CD4-positive, alpha-beta T cell treated with Interleukin-4 for 4 hours (primary cell): ENCODE results near the gene DAGLA.

ENCODE experiments used
- DNase-seq: peaks from one replicate; pipeline ENCODE4 v3.0.0-alpha.2; 2020

The DAGLA gene

GRCh38 chr11:61731211-61731951, 51.2 kb downstream of the DAGLA start:
- no peak for DNase-seq

DNA sequence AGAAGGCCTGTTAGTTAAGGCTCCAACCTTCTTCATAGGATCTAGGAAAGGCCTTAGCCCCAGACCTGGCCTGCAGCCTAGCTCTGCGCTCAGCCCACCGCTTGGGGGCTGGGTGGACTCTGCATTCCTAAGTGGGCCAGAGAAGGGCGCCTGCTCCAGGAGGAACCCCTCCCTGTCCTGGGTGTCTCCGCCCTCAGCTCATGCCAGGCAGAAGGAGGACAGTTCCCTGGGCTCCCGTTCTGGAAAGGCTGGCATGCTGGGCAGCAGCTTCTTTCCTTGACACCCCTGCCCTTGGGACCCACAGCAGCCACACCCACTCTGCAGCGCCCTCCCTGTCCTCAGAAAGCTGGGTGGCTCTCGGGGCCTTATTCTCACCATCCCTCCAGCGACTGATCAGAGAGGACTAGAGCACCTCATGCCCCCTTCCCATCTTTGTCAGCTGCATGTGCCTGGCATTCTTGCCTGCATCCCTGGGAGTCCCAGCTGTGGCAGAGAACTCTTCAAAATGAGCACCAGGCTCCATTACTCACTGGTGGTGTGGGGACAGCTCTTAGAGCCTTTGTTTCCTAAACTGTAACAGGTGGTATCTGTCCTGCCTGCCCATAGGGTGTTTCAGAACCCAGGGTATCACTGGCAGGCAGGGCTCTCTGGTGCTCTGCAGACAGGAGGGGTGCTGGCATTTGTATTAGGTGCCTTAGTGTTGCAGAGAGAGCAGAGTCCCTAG, 51.9 kb downstream of the DAGLA start:
- no peak for DNase-seq

- DNase-seq: no peak
Observed at GRCh38 chr11:61732705-61733104, 52.5 kb downstream of the DAGLA start.

GRCh38 chr11:61733120-61733978, 53.2 kb downstream of the DAGLA start:
- peak; percentile 80 for DNase-seq

DNA sequence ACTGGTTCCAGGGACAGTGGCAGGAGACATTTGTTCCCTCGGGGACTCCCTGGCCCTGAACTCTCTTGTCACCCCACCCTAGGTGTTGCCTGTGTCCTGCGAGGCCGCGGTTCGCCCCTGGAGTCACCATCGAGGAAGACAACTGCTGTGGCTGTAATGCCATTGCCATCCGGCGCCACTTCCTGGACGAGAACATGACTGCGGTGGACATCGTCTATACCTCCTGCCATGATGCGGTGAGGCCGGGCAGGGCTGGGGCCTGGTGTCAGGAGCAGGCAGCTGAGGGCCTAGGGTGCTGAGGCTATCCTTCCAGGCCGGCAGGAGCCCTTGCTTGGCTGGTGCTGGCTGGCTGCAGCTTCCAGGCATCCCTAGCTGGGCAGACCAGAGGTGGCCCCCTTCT, 54.6 kb downstream of the DAGLA start:
- DNase-seq: no peak

- DNase-seq: no peak
Observed at GRCh38 chr11:61735391-61735790, 55.2 kb downstream of the DAGLA start.

DNA sequence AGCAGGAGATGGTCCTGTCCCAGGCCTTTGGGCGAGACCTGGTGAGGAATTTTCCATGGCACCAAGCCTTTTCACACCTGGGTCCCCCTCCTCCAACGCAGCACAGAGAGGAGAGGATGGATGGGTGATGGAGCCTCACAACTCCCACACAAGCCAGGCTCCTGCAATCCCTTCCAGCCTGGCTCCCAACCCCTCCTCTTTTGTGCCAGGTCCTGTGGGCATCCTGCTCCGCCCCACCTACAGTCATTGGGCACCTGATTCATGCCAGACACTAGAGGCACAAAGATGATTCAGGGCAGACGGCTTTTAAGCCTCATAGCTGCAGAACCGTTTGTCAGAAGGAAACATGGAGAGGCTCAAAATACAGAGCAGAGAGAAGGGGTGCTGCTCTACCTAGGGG, 56.1 kb downstream of the DAGLA start:
- no peak for DNase-seq

DNA sequence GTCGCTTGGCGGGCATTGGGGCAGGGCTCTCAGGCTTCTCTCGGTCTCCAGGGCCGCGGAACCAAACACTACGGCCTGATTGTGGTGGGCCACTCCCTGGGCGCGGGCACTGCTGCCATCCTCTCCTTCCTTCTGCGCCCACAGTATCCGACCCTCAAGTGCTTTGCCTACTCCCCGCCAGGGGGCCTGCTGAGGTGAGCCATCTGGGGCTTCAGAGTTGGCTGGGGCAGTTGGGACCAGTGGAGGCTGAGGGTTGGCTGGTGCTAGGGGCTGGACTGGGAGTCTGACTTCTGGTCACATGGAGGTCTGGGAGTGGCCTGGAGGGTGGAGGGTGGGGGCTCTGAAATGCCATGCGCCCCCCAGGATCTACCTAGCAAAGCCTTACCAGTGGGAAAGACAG, 56.9 kb downstream of the DAGLA start:
- DNase-seq: no peak

DNA sequence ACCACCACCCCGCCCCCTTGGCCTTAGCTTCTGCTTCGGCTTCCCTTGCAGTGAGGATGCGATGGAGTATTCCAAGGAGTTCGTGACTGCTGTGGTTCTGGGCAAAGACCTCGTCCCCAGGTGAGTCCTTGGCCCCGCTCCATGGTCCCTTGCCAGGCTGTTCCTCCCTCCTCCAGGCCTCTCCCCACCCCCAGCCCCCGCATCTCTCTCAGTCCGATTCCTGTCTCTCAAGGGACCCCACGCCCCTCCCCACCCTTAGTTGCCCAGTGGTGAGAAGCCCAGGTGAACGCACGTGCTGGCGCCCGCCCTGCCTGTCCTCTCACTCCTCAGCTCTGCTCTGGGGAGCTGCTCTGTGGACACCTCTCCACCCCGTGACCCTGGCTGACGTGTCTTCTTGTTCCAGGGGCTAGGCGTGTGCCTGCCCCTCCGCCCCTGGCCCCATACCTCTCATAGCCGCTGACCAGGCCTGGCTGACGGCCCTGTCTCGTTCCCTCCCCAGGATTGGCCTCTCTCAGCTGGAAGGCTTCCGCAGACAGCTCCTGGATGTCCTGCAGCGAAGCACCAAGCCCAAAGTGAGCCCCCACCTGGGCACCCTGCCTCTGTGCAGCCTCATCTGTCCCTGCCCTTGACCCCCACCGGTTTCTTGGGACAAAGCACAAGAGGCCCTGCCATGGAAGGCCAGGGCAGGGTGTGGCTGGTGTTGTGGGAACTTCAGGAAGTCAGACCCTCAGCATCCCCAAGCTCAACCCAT, 57.6 kb downstream of the DAGLA start:
- DNase-seq: no peak

DNA sequence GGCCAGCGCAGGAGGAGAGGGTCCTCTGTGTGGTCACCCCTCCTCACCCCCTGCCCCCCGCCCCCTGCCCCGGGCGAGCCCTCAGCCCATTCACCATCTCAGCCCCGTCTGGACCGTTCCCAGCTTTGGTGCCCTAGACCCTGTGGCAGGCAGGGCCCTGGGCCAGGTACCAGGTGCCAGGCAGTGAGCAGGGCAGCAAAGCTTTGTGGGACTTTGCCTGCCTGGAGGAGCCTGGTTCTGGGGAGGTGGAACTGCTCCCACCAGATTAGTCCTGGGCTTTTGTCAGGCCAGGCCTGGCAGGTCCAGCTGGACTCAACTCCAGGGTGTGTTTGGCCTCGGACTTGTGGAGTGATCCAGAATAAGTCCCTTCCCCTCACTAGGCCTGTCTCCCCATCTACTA, 58.6 kb downstream of the DAGLA start:
- no peak for DNase-seq

- no peak for DNase-seq
Observed at GRCh38 chr11:61739413-61739812, 59.2 kb downstream of the DAGLA start.

GRCh38 chr11:61739966-61740365, 59.8 kb downstream of the DAGLA start:
- no peak for DNase-seq

DNA sequence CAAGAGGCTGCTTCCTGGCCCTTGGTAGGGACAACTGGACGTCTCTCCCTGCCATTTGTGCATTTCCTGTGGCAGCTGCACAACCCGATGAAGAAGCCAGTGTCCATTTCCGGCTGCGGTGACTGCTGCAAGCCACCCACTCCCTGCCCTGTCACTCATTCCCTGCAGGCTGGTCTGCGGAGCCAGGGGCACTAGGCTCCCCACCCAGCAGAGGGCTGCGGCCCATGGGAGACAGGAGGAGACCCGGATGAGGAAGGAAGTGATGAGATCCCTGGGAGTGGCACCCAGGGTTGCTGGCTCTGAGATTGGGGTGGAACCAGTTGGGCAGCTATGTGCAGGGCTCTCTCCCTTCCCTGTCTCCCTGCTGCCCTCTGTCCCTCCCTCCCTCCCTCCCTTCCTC, 62.2 kb downstream of the DAGLA start:
- DNase-seq: no peak

DNA sequence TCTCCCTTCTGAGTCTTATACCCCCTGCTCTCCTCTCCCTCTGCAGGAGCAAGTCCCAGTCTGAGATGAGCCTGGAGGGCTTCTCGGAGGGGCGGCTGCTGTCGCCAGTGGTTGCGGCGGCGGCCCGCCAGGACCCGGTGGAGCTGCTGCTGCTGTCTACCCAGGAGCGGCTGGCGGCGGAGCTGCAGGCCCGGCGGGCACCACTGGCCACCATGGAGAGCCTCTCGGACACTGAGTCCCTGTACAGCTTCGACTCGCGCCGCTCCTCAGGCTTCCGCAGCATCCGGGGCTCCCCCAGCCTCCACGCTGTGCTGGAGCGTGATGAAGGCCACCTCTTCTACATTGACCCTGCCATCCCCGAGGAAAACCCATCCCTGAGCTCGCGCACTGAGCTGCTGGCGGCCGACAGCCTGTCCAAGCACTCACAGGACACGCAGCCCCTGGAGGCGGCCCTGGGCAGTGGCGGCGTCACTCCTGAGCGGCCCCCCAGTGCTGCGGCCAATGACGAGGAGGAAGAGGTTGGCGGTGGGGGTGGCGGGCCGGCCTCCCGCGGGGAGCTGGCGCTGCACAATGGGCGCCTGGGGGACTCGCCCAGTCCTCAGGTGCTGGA, 63.4 kb downstream of the DAGLA start:
- DNase-seq: no peak

DNA sequence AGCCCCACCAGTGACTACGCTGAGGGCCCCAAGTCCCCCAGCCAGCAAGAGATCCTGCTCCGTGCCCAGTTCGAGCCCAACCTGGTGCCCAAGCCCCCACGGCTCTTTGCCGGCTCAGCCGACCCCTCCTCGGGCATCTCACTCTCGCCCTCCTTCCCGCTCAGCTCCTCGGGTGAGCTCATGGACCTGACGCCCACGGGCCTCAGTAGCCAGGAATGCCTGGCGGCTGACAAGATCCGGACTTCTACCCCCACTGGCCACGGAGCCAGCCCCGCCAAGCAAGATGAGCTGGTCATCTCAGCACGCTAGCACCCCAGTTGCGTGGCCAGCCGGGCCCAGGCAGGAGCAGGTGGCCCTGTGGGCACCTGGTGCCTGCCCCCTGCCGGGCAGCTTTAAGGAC, 64.0 kb downstream of the DAGLA start:
- no peak for DNase-seq

DNA sequence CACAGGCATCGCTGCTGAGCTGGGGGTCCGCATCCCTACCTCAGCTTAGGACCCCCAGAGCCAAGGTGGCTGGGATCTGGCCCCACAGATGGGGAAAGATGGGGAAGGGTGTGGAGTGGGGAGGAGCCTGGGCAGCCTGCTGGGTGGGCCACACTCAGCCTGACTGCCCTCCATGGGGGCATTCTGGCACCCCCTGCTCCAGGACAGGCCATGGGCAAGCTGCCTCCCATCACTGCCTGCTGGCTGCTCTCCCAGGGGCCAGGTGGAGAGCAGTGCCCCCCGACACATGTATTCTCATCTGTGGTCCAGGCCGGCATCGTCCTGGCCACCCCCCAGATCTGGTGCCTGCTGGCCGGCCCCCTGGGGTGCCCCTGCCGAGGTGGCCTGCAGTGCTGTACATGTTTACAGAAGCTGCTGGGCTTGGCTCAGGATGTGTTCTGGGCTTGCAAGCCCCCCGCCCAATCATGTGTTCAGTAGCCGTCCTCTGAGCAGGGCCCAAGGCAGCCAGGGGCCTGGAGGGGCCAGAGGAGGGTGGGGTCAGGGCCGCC, 64.5 kb downstream of the DAGLA start:
- no peak for DNase-seq

- no peak for DNase-seq
Observed at GRCh38 chr11:61745781-61746441, 65.7 kb downstream of the DAGLA start.

GRCh38 chr11:61746442-61747191, 66.4 kb downstream of the DAGLA start:
- DNase-seq: no peak

DNA sequence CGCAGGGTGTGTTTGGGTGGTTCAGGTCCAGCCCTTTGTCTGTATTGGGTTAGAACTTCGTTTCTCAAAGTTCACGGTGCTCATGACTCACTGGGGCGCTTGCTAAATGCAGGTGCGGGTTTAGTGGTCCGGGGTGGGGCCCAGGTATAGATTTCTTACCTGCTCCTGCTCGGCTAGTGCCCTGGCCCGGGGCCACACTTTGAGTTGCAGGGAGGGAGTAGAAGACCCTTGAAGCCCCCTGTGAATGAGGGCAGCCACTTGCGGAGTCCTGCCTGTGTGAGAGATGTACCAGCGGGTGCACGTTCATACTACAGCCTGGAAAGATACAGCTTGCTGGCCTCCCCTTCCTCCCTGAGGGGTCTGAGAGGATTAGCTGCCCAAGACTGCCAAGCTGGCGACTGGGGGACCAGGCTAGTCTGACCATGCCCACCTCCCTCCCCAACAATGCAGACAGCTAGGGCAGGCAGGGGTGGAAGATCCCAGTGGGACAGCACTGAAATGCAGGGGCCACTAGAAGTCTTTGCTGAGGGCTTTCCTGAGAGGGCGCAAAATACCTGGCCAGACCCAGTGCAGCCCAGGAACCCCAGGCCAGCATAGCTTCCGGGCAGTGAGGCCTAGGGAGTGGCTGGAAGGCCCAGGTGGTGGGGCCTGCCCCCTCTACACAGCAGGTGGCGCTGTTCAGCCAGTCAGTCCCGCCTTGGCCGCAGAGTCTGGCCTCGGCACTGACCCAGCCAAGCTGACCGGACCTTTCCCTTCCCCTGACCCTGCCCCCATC, 67.2 kb downstream of the DAGLA start:
- DNase-seq: peak; percentile 8

- no peak for DNase-seq
Observed at GRCh38 chr11:61747967-61748285, 67.7 kb downstream of the DAGLA start.
